ENCODE data around the gene TCL1B.
"Not testable (repeated sequence)": the region's sequence is repeated elsewhere in the genome, so short reads cannot be mapped to it uniquely, and the experiment has no call there.

Gene TCL1B, protein sequence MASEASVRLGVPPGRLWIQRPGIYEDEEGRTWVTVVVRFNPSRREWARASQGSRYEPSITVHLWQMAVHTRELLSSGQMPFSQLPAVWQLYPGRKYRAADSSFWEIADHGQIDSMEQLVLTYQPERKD

DNA sequence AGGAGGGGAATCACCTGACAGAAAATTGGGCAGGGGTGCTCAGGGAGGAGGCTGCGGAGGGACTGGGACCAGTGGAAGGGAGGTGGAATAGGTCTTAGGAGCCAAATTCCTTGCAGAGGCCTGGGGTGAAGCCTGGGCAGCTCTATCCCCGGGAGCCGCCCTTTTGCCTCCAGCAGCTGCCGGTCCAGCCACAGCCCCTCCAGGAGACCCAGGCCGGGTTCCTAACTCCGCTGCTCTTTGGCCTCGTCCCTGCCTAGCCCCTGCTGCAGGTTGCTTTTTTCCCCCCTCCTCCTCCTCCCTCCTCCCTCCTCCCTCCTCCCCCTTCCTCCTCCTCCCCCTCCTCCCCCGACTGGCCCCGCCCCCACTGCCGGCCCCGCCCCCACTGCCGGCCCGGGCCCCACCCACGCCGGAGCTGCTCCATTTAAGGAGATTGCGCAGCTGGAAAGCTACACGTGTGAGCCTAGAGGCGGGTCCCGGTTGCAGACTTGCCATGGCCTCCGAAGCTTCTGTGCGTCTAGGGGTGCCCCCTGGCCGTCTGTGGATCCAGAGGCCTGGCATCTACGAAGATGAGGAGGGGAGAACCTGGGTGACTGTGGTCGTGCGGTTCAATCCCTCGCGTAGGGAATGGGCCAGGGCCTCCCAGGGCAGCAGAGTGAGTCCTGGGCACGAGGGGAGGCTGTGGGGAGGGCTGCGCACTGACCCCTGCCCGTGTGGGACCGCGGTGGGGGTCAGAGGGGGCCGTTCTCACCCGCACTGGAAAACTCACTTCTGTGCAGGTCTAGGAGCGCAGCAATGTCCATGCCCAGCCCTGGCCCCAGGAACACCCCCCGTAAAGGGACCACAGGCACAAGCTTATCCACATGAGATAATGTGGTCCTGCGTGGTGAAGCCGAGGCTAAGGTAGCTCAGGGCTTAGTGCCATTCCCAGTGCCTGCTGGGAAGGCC is at the start of gene TCL1B:
TCL1B (plus strand) TSS at position 449 of the 945 bp plus-strand sequence; CDS start at position 491, 42 bp downstream.
- DNase-seq: no peak

DNA sequence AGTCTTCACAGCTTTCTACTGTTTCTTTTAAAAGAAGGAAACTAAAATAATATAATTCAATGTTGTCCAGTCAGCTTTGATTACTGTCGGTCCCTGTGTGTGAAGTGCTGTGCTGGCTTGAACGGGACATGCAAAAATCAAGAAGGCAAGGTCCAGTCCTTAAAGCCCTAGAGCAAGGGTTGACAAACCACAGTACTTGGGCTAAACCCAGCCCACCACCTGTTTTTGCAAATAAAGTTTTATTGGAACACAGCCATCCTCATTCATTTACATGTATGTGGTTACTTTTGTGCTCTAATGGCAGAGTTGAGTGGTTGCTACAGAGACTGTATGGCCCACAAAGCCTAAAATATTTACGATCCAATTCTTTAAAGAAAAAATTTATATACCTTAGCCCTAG is 41.2 kb upstream of the TCL1B start:
- DNase-seq: no peak

DNA sequence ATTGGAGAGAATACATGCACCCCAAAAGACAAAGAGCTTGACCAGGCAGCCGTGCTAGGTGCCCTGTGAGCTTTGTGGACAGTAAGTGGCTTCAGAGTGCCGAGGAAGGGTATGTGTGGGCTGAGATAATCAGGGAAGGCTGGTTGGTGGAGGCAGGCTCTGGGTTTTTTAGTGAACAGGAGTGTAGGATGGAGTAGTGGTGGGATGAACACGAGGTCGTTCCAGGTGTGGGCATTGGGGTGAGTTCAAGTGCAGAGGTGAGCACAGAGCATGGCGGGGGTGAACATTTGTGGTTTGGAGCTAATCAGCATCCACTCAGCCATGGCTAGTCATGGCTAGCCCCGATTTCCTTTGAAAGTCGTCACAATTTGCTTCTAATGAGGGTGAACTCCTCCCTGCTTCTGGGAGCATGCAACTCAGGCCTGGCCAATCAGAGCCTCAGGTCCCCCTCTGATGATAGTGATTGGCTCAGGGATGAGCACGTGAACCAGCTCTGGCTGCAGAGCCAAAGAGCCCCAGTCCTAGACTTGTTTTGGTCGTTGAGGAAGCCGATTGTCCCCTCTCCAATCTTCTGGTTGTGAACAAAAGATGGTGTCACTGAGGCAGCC is 40.7 kb upstream of the TCL1B start:
- no peak for DNase-seq

DNA sequence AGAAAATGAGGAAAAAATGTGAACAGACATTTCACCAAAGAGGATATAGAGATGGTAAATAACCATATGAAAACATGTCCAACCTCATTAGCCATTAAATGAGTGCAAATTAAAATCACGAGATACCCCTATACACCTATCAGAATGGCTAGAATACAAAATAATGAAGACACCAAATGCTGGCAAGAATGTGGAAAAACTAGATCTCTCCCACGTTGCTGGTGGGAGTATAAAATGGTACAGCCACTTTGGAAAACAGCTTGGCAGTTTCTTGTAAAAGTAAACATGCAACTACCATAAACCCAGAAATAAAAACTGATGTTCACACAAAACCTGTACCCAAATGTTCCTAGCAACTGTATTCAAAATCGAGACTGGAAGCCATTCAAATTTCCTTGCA is 38.3 kb upstream of the TCL1B start:
- DNase-seq: no peak

DNA sequence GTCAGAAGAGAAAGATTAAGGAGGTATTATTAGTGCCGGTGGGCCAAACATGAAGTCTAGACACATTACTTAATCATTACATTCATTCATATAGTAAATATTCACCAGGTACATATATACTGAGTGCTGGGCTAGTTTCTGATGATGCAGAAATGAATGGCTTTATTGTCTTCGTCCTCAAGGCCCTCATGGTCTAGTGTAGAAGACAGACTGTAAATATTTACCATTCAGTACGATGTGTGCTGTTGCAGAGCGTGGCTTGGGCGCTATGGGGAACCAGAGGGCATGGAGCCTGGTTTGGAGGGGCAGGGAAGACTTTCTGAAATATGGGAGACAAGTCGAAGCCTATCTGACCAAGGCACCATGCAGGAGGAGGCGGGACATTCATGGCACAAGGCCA is 37.0 kb upstream of the TCL1B start:
- DNase-seq: no peak

DNA sequence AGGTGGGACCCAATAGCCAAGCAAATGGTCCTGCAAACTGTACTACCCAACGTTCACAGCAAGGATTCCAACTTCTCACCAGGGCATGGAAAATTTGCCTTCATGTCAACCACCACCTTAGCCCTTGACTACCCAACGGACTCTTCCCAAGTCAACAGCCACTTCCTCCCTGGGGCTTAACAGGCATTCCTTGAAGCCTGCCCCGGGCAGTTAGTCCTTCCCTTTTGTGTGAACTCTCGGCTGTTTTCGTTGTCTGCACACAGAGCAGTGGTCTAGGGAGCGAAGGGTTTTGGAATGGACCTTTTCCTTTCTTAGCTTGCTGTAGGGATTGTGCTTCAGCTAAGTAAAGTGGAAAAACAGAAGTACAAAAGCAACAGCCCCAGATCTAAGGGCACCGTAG is 35.2 kb upstream of the TCL1B start:
- no peak for DNase-seq

DNA sequence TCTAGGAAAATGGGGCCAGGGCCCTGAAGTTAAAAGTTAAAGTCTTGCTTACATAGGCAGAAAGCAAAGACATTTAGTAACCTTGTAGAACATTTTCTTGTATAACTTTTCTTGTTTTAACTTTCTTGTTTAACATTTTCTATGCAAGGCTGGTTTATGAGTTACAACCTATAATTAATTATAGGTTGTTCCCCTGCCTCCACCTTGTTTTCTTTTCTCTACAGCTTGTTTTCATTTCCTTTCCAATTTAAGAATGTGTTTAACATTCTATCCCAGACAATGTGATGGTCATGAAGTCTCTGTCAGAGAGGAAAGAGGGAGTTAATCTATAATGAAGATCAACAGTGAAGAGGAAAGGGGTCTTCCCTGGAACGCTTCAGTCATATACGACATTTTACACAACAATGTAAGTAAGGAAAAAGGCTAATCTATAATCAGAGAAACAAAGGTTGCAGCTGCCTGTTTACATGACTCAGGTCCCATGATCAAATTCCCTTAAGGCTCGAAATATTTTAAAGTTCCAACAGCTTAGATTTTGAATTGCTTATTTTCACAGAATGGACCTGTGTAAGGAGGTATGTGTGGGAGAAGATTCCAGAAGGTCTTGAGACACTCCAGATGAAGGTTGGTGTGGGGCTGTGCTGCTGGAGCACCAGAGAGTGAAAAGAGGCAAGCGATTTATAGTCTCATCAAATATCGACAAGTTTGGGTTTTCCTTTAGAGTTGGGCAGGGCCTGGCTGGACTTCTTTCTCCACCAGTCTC is 34.2 kb upstream of the TCL1B start:
- DNase-seq: no peak

DNA sequence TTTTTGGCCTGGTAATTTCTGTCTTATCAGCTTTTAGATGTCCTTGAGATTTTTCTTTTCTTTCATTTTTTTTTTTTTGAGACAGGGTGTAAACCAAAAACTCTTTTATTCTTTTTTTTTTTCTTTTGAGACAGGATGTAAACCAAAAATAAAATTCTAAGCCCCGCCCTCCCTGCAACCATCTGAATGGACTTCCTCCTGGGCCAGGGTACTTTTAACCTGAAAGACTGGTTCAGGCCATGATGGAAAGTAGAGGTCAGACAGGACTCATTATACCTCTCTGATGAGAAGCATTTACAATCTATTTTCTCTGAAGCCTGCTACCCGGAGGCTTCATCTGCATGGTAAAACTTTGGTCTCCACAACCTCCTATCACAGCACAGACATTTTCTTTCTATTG is 33.5 kb upstream of the TCL1B start:
- DNase-seq: no peak

DNA sequence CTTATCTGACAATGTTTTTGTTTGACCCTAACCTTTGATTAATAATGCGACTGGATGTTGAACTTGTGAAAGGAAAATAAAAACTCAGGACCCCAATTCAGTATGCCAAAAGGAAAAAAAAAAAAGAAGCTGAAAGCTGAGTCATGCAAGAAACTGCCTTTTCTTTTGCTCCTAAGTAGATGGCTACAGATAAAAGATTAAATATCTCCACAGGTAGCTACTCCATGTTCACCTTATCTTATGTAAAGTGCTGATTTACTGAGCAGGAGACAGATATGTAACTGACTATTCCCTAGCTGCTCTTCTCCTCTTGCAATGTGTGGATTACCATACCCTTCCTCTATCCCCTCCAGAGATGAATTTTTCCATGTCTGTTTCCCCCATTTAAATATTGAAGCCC is 30.8 kb upstream of the TCL1B start:
- DNase-seq: no peak

DNA sequence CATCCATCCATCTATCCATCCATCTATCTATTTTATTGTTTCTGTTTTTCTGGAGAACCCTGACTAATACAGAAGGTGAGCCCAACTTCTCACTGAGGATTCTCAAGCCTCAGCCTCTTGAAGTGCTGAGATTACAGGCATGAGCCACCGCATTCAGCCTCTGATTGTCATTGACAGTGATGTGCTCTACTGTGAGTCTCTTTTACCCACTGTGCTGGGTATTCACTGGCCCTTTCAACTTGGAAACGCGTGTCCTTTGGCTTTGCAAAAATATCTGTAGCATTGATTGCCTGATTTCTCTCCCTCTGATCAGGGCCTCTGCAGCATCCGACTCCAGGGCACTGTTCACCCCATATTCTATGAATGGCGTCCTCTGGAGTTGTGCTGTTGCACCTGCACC is 29.6 kb upstream of the TCL1B start:
- DNase-seq: no peak

DNA sequence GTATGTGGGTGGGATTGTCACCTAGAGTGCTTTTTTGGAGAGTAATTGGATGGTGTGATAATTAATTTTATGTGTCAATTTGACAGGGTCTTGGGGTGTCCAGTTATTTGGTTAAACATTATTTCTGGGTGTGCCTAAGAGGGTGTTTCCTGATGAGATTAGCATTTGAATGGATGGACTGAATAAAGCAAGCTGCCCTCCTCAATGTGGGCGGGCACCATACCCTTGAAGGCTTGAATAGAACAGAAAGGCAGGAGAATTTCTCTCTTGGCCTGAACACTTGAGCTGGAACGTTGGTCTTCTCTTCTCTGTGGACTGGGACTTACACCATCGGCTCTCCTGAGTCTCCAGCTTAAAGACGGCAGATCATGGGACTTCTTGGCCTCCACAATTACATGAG is 28.8 kb upstream of the TCL1B start:
- no peak for DNase-seq

DNA sequence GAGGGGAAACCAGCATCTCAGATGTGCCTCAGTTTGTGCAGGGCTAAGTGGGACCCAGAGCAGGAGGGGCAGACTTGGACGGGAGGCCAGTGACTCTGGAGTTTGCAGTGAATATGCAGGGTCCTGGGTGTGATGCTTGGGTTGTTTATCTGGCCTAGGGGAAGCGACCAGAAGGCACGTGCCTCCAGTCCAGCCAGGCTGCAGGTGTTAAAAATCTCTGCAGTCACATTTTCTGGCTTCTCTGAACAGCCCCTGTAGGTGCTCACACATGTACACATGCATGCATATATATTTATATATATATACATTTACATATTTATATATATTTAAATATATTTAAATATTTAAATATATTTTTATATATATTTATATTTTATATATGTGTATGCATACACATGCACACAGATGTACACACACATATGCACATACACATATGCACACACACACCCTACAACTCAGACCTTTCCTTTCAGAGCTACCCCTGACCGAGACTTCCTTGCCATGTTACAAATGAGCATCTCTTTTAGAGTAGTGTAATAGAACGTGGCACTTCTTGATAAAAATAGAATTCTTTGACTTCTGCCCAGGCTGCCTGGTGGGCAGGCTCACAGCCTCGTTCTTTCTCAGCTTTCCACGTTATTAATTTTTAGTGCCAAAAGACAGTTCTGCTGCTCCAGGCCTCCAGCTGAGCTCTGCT is 26.8 kb upstream of the TCL1B start:
- no peak for DNase-seq

DNA sequence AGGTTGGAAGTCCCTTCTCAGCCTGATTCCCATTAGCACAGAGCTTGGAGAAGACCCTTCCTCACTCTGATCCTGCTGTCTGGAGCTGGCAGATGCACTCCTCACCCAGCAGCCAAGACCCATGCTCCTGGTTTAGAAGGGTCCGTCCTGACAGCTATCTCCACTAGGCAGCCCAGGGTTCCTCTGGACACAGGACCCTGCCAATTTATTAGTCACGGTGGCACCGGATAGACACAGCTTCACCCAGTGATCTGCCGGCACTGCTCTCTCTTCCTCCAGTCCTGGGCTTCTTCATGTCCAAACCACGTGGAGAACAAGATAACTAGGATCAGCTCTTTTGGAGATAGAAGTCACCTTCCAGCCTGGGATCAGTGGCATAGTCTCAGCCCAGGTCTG is 26.2 kb upstream of the TCL1B start:
- DNase-seq: no peak

DNA sequence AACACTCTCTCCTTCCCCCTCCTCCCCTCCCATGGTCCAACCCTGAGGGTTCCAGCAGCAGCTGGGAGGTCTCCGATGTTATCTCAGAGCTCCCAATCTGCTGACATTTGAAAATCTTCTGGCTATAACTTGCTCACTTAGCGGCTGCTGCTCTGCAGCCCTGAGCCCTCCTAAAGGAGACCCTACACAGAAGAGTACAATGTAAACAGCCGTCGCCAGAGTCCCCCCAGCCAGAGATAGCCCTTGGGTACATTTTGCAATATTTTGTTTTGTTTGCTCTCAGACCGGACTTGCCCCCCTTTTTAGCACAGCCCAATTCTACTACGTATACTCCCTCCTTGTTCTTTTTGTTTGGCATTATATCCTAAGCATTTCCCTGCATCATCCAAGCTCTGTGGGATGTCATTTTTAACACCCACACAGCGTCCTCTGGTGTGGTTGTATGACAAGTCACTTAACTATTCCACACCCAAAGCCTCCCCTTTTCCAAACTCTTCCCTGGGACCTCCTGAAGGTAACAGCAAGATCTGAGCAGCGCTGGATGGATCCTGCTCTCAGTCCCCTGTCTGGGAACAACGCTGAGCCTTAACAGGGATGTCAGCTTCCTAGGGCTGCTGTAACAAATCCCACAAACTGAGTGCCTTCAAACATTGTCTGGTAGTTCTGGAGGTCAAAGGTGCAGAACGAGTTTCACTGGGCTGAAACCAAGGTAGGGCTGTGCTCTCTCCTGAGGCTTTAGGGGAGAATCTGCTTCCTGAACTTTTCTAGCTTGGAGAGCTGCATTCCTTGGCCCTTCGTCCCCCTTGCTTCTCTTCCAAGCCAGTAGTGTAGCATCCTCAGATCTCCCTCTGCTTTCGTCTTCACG is 25.3 kb upstream of the TCL1B start:
- no peak for DNase-seq

DNA sequence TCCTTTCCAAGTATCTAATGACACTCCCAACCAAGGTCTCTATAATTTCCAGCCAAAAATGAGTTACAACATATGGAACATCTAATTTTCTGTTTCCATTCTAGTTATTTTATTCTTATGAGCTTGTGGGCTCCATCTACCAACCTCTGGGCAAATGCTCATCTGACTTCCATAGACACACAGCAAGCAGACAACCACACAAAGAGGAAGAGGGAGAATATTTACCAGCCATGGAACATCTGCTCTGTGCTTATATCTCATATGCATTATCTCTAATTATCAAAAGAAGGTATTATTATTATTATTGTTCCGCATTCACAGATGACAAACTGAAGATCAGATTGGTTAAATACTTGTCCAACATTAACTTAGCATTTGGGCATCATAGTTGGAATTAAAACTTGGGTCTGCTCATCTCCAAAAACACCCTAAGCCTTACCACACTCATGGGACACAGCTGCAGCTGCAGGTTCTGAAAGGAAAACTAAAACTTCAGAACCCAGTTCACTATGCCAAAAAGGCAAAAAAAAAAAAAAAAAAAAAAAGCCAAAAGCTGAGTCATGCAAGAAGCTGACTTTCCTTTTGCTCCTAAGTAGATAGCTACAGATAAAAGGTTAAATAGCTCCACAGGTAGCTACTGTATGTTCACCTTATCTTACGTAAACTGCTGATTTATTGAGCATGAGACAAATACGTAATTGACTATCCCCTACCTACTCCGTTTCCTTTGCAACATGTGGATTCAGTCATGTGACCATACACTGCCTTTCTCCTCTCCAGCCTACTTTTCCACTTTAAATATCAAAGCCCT is 23.6 kb upstream of the TCL1B start:
- DNase-seq: no peak

DNA sequence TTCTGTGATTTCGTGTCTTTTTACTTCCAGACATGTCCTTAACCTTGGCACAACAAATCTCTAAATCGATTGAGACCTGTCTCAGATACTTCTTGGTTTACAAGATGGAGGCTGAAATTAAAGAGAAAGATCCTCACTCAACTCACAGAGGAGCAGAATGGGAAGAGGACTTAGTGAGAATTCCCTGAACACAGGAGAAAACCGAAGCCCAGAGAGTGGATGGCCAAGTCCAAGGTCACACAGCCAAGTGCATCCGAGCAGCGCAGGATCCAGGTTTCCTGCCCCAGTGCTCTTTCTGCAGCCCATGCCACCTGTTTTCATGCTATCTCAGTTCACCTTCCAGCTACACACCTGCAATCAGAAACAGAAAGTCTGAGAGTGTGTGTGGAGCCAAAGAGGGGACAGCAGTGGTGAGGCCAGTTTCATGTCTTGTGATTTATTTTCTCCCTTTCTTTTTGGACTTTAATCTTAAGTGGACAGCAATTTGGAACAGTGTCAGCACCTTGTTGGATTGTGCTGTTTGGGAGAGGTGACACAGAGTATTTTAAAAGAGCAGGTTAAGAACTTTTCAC is 22.9 kb upstream of the TCL1B start:
- no peak for DNase-seq

DNA sequence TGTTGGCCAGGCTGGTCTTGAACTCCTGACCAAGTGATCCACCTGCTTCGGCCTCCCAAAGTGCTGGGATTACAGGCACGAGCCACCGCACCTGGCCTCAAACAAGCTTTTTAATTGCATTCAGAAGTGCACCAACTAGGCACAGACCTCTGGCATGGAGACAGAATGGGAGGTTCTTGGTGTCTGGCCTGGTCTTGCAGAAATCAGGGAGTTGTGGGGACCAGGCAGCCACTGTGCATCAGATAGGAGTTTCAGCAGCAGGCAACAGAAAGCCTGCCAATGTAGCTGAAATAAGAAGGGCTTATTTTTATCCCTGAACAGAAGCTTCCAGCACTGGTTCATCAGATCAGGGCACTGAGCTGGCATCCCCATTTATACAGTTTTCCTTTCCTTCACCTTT is 22.2 kb upstream of the TCL1B start:
- no peak for DNase-seq

DNA sequence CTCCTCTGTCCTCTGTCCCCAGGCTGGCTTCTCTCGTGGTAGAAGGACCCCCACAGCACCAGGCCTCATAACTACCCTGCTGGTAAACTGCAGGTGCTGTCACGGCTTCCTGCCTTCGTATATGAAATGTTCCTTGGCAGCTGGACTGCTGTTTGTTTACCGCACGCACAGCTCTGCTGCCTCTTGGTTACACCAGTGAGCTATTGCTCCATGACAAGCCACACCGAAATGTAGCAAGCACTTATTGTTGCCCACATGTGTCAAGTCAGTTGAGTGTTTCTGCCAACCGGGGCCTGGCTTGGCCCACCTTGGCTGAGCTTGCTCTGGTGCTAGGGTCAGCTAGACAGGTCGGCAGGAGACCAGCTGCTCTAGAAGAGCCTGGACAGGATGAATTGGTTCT is 21.7 kb upstream of the TCL1B start:
- no peak for DNase-seq

DNA sequence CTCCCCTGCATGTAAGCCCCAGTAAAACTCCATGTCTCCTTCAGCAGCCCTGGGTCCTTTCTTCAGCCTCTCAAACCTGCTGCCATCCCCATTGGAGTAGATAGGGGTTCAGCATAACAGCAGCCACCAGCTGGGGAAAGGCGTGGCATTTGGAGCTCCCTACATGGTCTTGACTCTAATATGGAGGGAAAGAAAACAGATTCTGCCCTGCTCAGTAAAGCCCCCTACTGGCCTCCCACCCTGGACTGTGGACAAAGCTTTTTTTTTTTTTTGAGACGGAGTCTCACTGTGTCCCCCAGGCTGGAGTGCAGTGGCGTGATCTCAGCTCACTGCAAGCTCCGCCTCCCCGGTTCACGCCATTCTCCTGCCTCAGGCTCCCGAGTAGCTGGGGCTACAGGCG is 20.7 kb upstream of the TCL1B start:
- DNase-seq: not testable (repeated sequence)

DNA sequence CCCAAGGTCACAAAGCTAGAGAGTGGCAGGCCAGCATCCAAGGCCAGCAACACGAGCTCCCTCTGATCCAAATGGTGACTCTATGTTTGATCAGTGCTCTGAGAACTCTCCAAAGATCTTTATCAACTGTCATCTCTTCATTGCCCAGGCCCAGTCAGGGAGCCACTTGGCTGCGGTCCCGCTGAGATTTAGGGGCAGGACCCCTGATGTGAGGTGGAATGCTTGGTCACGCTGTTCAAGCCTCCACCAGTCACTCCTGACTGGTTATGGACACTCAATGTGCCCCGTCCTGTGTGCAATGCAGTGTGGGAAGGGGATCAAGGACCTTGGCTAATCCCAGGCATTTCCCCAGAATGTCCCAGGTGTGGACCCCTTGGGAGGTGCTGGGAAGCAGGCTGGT is 19.8 kb upstream of the TCL1B start:
- no peak for DNase-seq

All from activated CD8-positive, alpha-beta memory T cell treated with anti-CD3 and anti-CD28 coated beads, Interleukin-2, amount 50 U/mL, for 48 hours (primary cell).